HFF-Myc (cell line): Measurements from ENCODE around the gene ZFPL1.

Source experiments
- DNase-seq: peaks from one replicate; pipeline ENCODE4 v3.0.0-alpha.2; 2011; ENCODE audit warnings: low read depth; ENCODE audit errors: extremely low read depth
- H3K4me3 ChIP-seq: replicated peaks from 2 replicates; pipeline ENCODE4 v1.5.1; 2011; ENCODE audit warnings: low read depth, mild to moderate bottlenecking, control low read depth, low read length
- TF ChIP-seq, protein P1 (sequence below): IDR thresholded peaks from 2 replicates; pipeline ENCODE4 v1.5.1; 2012; ENCODE audit warnings: mild to moderate bottlenecking, low read depth, low read length, control low read depth; ENCODE audit errors: missing control alignments

Gene ZFPL1

DNA sequence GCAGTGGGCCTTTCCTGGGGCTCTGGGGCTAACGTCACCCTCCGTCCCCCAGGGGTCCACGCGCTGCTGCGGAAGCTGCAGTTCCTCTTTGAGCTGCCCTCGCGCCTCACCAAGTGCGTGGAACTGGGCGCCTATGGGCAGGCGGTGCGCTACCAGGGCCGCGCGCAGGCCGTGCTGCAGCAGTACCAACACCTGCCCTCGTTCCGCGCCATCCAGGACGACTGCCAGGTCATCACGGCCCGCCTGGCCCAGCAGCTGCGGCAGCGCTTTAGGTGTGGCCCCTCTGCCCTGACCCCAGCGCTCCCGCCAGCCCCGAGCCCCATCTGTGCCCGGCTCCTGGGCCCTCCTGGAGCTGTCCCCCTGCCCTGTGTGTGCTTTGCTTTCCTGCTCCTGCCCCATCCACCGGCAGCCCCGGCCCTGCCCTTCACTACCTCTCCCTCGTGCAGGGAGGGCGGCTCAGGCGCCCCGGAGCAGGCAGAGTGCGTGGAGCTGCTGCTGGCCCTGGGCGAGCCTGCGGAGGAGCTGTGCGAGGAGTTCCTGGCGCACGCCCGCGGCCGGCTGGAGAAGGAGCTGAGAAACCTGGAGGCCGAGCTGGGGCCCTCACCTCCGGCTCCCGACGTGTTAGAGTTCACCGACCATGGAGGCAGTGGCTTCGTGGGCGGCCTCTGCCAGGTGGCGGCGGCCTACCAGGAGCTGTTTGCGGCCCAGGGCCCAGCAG, 23.9 kb downstream of the ZFPL1 start:
- TF ChIP-seq, protein P1, sequence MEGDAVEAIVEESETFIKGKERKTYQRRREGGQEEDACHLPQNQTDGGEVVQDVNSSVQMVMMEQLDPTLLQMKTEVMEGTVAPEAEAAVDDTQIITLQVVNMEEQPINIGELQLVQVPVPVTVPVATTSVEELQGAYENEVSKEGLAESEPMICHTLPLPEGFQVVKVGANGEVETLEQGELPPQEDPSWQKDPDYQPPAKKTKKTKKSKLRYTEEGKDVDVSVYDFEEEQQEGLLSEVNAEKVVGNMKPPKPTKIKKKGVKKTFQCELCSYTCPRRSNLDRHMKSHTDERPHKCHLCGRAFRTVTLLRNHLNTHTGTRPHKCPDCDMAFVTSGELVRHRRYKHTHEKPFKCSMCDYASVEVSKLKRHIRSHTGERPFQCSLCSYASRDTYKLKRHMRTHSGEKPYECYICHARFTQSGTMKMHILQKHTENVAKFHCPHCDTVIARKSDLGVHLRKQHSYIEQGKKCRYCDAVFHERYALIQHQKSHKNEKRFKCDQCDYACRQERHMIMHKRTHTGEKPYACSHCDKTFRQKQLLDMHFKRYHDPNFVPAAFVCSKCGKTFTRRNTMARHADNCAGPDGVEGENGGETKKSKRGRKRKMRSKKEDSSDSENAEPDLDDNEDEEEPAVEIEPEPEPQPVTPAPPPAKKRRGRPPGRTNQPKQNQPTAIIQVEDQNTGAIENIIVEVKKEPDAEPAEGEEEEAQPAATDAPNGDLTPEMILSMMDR = no peak
- no peak overlapping the region for H3K4me3 ChIP-seq
- DNase-seq = no peak

DNA sequence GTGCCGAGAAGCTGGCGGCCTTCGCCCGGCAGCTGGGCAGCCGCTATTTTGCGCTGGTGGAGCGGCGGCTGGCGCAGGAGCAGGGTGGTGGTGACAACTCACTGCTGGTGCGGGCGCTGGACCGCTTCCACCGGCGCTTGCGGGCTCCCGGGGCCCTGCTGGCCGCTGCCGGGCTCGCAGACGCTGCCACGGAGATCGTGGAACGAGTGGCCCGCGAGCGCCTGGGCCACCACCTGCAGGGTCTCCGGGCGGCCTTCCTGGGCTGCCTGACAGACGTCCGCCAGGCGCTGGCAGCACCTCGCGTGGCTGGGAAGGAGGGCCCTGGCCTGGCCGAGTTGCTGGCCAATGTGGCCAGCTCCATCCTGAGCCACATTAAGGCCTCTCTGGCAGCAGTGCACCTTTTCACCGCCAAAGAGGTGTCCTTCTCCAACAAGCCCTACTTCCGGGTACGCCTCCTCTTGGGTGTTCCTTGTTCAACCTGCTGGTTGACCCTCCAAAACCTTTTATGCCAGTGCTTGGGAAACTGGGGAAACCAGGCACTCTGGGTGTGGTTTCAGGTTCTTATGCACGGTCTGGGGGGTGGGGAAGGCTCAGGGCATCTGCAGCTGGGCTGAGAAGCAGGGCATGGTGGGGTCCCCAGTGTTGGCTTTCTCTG, 24.6 kb downstream of the ZFPL1 start:
- TF ChIP-seq, protein P1 = no peak
- H3K4me3 ChIP-seq = no peak overlapping the region
- DNase-seq = no peak

DNA sequence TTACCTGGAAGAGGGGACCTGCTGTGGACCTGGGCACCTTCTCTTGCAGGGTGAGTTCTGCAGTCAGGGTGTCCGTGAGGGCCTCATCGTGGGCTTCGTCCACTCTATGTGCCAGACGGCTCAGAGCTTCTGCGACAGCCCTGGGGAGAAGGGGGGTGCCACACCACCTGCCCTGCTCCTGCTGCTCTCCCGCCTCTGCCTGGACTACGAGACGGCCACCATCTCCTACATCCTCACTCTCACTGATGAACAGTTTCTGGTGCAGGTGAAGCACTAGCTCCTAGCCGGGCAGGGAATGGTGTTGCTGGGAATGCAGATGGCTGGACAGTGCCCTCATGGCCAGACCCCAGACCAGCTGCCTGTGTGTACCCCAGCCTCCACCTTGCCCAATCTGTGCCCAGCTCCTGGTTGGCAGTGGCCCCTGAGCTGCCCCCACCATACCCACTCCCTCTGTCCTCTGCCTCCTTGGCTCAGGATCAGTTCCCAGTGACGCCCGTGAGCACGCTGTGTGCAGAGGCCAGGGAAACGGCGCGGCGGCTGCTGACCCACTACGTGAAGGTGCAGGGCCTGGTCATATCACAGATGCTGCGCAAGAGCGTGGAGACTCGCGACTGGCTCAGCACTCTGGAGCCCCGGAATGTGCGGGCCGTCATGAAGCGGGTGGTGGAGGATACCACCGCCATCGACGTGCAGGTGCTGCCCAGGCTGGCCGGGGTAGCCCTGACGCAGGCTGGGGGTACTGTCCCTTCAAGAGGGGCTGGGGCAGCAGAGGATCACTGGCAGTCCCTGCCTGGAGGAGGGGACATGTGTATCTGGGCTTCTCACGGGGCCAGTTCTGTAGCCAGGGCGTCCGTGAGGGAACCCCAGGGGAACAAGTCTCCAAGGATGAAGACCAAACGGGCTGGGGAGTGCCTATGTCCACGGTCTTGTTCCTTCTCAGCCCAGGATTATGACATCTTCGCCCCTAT, 25.5 kb downstream of the ZFPL1 start:
- TF ChIP-seq, protein P1 = no peak
- H3K4me3 ChIP-seq = no peak overlapping the region
- DNase-seq = no peak

DNA sequence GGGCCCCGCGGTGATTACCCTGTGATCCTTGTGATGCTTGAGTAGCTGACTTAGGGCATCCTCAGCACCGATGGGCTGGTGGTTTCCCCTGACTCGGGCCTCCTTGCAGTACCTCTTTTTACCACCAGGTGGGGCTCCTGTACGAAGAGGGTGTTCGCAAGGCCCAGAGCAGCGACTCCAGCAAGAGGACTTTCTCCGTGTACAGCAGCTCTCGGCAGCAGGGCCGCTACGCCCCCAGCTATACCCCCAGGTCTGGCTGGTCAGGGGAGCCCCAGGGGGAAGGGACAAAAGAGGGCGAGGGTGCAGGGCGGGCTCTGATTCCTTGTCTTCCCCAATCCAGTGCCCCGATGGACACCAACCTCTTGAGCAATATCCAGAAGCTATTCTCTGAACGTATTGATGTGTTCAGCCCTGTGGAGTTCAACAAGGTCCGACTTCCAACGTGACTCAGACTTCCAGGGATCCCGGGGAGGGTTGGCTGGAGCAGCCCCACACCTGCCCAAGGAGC, 26.4 kb downstream of the ZFPL1 start:
- TF ChIP-seq, protein P1 = peak; percentile 97
- DNase-seq = peak; percentile 54
- H3K4me3 ChIP-seq = no peak overlapping the region

DNA sequence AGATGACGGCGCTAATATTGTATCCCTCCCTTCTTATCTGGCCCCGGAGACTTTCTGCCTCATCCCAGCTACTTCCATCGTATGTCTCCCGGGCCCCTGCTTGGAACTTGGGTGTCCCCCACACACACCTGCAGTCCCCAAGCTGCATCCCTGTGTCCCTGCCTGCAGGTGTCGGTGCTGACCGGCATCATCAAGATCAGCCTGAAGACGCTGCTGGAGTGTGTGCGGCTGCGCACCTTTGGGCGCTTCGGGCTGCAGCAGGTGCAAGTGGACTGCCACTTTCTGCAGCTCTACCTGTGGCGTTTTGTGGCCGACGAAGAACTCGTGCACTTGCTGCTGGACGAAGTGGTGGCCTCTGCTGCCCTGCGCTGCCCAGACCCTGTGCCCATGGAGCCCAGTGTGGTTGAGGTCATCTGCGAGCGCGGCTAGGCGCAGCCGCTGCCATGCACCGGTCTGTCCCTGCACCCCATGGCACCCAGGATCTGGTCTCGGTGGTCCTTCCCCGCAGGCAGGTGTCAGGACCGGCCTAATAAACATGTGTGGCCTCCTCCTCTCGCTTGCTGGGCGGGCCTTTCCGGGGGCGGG, 27.2 kb downstream of the ZFPL1 start:
- H3K4me3 ChIP-seq = no peak overlapping the region
- TF ChIP-seq, protein P1 = no peak
- no peak for DNase-seq
